Measurements from ENCODE around the gene ADISSP. TPM values are rescaled to one million over a fixed set of nuclear protein-coding genes. Genes with fewer than 3 reads are reported as not detected.
A peak's percentile ranks its signal among the peaks of the same experiment; 100 is the strongest.

The ADISSP gene
- total RNA-seq, 1 donor from 2014 or later: 48.4 TPM

- no peaks in the 10 kb centered on the region for H3K36me3 ChIP-seq
- no peaks in the 10 kb centered on the region for H3K27me3 ChIP-seq
- no peak overlapping the region for H3K4me3 ChIP-seq
- no peaks in the 10 kb centered on the region for H3K9me3 ChIP-seq
- intact Hi-C loops (cut with DNase I): loop anchor here (5.0 kb wide), 1 partner anchor 259 kb away; no protein-coding TSS in a partner anchor
- H3K4me1 ChIP-seq: peaks cover 9 to 21% of the 10 kb centered on the region in 2 donors
- TF ChIP-seq, protein P1, sequence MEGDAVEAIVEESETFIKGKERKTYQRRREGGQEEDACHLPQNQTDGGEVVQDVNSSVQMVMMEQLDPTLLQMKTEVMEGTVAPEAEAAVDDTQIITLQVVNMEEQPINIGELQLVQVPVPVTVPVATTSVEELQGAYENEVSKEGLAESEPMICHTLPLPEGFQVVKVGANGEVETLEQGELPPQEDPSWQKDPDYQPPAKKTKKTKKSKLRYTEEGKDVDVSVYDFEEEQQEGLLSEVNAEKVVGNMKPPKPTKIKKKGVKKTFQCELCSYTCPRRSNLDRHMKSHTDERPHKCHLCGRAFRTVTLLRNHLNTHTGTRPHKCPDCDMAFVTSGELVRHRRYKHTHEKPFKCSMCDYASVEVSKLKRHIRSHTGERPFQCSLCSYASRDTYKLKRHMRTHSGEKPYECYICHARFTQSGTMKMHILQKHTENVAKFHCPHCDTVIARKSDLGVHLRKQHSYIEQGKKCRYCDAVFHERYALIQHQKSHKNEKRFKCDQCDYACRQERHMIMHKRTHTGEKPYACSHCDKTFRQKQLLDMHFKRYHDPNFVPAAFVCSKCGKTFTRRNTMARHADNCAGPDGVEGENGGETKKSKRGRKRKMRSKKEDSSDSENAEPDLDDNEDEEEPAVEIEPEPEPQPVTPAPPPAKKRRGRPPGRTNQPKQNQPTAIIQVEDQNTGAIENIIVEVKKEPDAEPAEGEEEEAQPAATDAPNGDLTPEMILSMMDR (IDR thresholded peaks at IDR 0.05): no peak
- DNase-seq (ENCODE audit: low spot score in 2 of 2): no peak
- peak overlapping the region; percentile 83 to 88 for H3K27ac ChIP-seq
These were observed 45.7 kb upstream of the ADISSP start for GRCh38 chr20:3812975-3813847.

DNA sequence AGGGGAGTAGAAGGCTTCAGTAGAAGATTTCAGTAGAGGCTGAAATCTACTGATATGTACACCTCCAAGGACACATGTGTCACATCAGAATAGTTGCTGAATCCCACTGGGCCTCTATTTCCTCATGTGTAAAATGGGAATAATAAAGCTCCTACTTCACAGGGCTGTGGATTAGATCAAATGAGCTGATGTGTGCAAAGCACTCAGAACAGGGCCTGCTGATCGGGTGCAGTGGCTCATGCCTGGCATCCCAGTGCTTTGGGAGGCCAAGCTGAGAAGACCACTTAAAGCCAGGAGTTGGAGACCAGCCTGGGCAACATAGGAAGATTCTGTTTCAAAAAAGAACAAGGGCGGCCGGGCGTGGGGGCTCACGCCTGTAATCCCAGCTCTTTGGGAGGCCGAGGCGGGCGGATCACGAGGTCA lies 44.7 kb upstream of the ADISSP start:
- peaks cover 17 to 31% of the 10 kb centered on the region in 2 donors for H3K4me1 ChIP-seq
- H3K9me3 ChIP-seq: no peaks in the 10 kb centered on the region
- TF ChIP-seq, protein P1 (IDR thresholded peaks at IDR 0.05): no peak
- intact Hi-C loops (cut with DNase I): loop anchor here (5.0 kb wide), 1 partner anchor 260 kb away; no protein-coding TSS in a partner anchor
- DNase-seq (ENCODE audit: low spot score in 2 of 2): no peak
- no peak overlapping the region for H3K4me3 ChIP-seq
- H3K27me3 ChIP-seq: no peaks in the 10 kb centered on the region
- no peaks in the 10 kb centered on the region for H3K36me3 ChIP-seq
- peak overlapping the region; percentile 83 to 88 for H3K27ac ChIP-seq

DNA sequence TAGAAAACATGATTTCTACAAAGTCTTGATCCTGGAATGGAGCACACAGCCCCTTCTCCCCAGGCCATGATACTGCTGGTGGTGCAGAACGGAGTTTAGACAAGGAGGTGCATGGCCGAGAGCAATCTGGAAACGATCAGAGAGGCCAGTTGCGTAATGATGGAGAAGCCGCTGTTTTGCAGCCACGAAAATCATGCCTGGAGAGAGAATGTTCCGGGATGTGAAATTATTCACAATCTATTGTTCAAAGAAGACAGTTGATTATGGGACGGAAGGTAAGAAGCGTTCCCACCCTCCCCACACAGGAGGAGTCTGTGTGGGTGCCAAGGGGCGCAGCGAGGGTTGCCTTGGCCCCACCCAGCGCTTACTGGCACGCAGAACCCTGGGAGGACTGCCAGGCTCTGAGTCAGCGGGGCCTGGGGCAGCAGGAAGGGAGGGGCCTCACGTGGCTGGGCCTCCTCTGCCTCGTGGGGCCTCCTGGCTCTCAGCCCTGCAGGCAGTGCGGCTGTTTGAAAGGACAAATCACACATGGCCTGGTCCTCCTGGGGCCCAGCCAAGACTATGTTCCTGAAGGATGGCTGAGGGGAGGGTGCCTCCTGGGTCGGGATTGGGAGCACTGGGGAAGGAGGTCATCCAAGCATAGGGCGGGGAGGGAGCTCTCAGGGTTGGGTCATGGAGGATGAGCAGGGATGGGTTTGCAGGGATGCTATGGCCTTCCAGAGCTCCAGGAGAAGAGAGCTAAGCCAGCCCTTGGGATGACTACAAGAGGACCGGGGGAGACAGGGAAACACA lies 44.1 kb upstream of the ADISSP start:
- TF ChIP-seq, protein P1 (IDR thresholded peaks at IDR 0.05): no peak
- intact Hi-C loops (cut with DNase I): loop anchor here (1.0 to 5.0 kb wide), 2 partner anchors 9 to 261 kb away; partner anchors contain the start of gene AP5S1
- DNase-seq (ENCODE audit: low spot score in 2 of 2): peak; percentile 95 to 99
- peak overlapping the region; percentile 83 to 88 for H3K27ac ChIP-seq
- H3K4me3 ChIP-seq: peak overlapping the region; percentile 44 to 59
- H3K4me1 ChIP-seq: peaks cover 23 to 37% of the 10 kb centered on the region in 2 donors
- no peaks in the 10 kb centered on the region for H3K36me3 ChIP-seq
- H3K27me3 ChIP-seq: no peaks in the 10 kb centered on the region
- H3K9me3 ChIP-seq: no peaks in the 10 kb centered on the region

DNA sequence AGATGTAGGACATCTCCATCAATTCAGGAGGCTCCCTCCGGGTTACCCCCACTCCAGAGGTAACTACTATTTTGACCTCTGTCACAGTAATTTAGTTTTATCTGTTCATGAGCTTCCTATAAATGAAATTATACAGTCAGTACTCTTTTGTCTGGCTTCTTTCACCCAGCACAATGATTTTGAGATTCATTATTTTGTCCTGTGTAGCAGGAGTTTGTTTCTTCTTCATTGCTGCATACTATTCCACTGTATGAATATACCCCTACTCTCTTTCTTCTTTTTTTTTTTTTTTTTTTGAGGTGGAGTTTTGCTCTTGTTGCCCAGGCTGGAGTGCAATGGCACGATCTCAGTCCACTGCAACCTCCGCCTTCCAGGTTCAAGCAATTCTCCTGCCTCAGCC lies 41.0 kb upstream of the ADISSP start:
- peak overlapping the region in 1 of 2 donors; percentile 5 for H3K4me3 ChIP-seq
- H3K4me1 ChIP-seq: peaks cover 25 to 46% of the 10 kb centered on the region in 2 donors
- TF ChIP-seq, protein P1 (IDR thresholded peaks at IDR 0.05): no peak
- peaks cover 15 to 19% of the 10 kb centered on the region in 2 donors for H3K36me3 ChIP-seq
- peaks cover 0 to 3% of the 10 kb centered on the region in 2 donors for H3K9me3 ChIP-seq
- no peak for DNase-seq (ENCODE audit: low spot score in 2 of 2)
- no peaks in the 10 kb centered on the region for H3K27me3 ChIP-seq
- intact Hi-C loops (cut with DNase I): loop anchor here (1.0 kb wide), 1 partner anchor 12 kb away; the partner anchor contains the start of gene CDC25B
- peak overlapping the region; percentile 94 to 97 for H3K27ac ChIP-seq

DNA sequence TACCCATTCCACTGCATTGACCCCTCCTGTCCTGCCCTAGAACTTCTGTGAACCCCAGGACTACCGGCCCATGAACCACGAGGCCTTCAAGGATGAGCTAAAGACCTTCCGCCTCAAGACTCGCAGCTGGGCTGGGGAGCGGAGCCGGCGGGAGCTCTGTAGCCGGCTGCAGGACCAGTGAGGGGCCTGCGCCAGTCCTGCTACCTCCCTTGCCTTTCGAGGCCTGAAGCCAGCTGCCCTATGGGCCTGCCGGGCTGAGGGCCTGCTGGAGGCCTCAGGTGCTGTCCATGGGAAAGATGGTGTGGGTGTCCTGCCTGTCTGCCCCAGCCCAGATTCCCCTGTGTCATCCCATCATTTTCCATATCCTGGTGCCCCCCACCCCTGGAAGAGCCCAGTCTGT lies 37.2 kb upstream of the ADISSP start:
- Histone ChIP-seq H3K9me3 (peaks cover 0 to 3% of the 10 kb centered on the region in 2 donors), H3K4me1 (peaks cover 18 to 29% of the 10 kb centered on the region in 2 donors), H3K27me3 (no peaks in the 10 kb centered on the region), H3K4me3 (no peak overlapping the region), H3K27ac (peak overlapping the region; percentile 94 to 97), H3K36me3 (peaks cover 49 to 52% of the 10 kb centered on the region in 2 donors)
- intact Hi-C loops (cut with DNase I): no loop called here
- no peak for DNase-seq (ENCODE audit: low spot score in 2 of 2)
- TF ChIP-seq, protein P1 (IDR thresholded peaks at IDR 0.05): no peak
